Panc1 (cell line): ENCODE measurements around the gene SMIM35. TPM values are rescaled to one million over a fixed set of nuclear protein-coding genes. Genes with fewer than 3 reads are reported as not detected.

Experiments used
- ATAC-seq: fragments of 200-7000 bp; cut with Tn5 transposase; 2 replicates; pipeline ENCODE4 v1.9.1; 2020; ENCODE audit warnings: mild to moderate bottlenecking, moderate library complexity
- BruUV-seq: library from RNA; stranded (reverse); fragments of 400-500 nt; replicated peaks from 2 replicates; lab custom pipeline; 2021; lab: Mats Ljungman, UMichigan
- CTCF ChIA-PET: fragments of 300-600 bp; sonication (Branson Sonifier 250); formaldehyde crosslinking; loops from one replicate; lab custom pipeline; 2022; ENCODE audit warnings: antibody characterized with exemption; lab: Charles Lee
- POLR2A ChIA-PET: fragments of 300-600 bp; sonication (Branson Sonifier 250); formaldehyde crosslinking; loops from one replicate; lab custom pipeline; 2022; ENCODE audit warnings: antibody characterized with exemption; lab: Charles Lee
- DNase-seq: peaks from one replicate; pipeline ENCODE4 v3.0.0-alpha.2; 2010; ENCODE audit warnings: low read depth, low spot score
- H3K27ac ChIP-seq: 2 replicates; pipeline ENCODE4 v1.5.1; 2011; ENCODE audit warnings: mild to moderate bottlenecking, low read length, inconsistent platforms
- H3K27me3 ChIP-seq: fragments of 200-500 bp; sonication (Bioruptor generic); 2 replicates; pipeline ENCODE4 v1.6.0; 2014; ENCODE audit warnings: low read length, inconsistent platforms; ENCODE audit not compliant: control insufficient read depth, insufficient read depth
- H3K36me3 ChIP-seq: fragments of 200-500 bp; sonication (Bioruptor generic); 2 replicates; pipeline ENCODE4 v1.5.1; 2014; ENCODE audit warnings: inconsistent platforms, mild to moderate bottlenecking, low read length, moderate library complexity; ENCODE audit not compliant: control insufficient read depth, insufficient read depth
- H3K4me1 ChIP-seq: 2 replicates; pipeline ENCODE4 v1.5.1; 2011; ENCODE audit warnings: inconsistent platforms, mild to moderate bottlenecking, low read length, moderate library complexity; ENCODE audit not compliant: control insufficient read depth, insufficient read depth
- H3K4me3 ChIP-seq, 2 experiments: 2 replicates each; pipeline ENCODE4 v1.5.1; 2011 to 2012; ENCODE audit warnings: low read depth in 2 of 2, low read length in 2 of 2, mild to moderate bottlenecking in 2 of 2, inconsistent platforms in 1 of 2, moderate library complexity in 1 of 2
- H3K9me3 ChIP-seq: fragments of 200-500 bp; sonication (Bioruptor generic); 2 replicates; pipeline ENCODE4 v1.5.1; 2014; ENCODE audit warnings: low read depth, mild to moderate bottlenecking, inconsistent platforms, low read length, moderate library complexity; ENCODE audit not compliant: control insufficient read depth, insufficient read depth
- CTCF ChIP-seq: fragments of 450-650 bp; IDR thresholded peaks from 2 replicates; pipeline ENCODE4 v1.5.1; 2017; ENCODE audit warnings: mild to moderate bottlenecking
- POLR2AphosphoS5 ChIP-seq: IDR thresholded peaks from 2 replicates; pipeline ENCODE4 v1.6.1; 2012; ENCODE audit warnings: mild to moderate bottlenecking, low read depth, low read length, moderate library complexity
- SIN3A ChIP-seq: IDR thresholded peaks from 2 replicates; pipeline ENCODE4 v1.6.1; 2012; ENCODE audit warnings: low read depth, mild to moderate bottlenecking, low read length, moderate library complexity, borderline replicate concordance; ENCODE audit not compliant: insufficient read depth
- TCF7L2 ChIP-seq: IDR thresholded peaks from 2 replicates; pipeline ENCODE4 v1.6.1; 2011; ENCODE audit warnings: mild to moderate bottlenecking, low read depth, low read length, inconsistent platforms
- in situ Hi-C: cut with HindIII; loops from 2 replicates; pipeline ENCODE4 v1.10.0; 2016; ENCODE audit warnings: low sequenced_read_pairs, low pct_unique_long_range_greater_than_20kb
- intact Hi-C: fragments of 100-400 bp; cut with micrococcal nuclease; formaldehyde crosslinking; loops from one replicate; pipeline ENCODE4 v1.10.0; 2022; ENCODE audit not compliant: unreplicated experiment
- total RNA-seq: library from RNA; stranded (reverse); gene quantifications from one replicate; pipeline ENCODE4 v1.2.1, GENCODE V29; 2021; ENCODE audit not compliant: unreplicated experiment
- TF ChIP-seq, protein P1 (sequence below), 2 experiments: IDR thresholded peaks; 2 replicates each; pipeline ENCODE4 v1.6.1; 2011 to 2012; ENCODE audit warnings: low read depth in 2 of 2, control low read depth in 1 of 2, low read length in 1 of 2, mild to moderate bottlenecking in 1 of 2, moderate library complexity in 1 of 2; ENCODE audit not compliant: insufficient read depth in 1 of 2

Gene SMIM35
- total RNA-seq, 1 experiment from 2014 or later: not detected

DNA sequence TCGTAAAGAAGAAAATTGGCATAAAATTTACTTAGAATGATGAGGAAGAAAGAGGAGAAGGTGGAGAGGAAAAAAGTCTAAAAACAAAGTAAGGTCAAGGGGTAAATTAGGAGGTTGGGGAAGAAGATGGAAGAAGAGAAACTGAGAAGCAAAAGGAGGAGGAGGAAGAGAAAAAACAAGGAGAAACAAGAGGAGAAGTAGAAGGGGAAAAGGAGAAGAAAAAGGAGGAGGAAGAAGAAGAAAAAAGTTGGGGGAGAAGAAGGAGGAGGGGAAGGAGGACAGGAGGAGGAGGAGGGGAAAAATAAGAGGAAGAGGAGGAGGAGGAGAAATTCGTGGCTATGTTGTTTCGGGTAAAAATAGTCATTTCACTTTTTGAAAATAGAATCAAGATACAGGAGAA, 58.1 kb downstream of the SMIM35 start:
- BruUV-seq: no TSS peak

DNA sequence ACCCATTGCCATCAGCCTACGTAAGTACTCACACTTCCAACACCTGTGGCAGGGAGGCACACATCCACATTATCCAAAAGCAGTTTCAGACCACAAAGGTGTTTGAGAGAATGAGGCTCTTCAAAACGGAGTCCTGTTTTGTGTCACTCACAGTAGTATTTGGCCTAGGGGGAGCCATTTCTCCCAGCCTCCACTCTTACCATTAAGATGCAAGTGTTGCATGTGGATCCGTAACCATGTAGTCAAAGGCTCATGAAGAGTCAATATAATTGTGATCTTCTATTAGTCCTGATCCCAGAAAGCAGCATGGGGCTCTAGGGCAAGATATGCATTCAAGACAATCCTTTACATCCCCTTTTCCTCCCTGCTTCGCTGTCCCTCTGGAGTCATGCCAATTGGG, 59.1 kb downstream of the SMIM35 start:
- no peak overlapping the region for H3K27ac ChIP-seq
- no TSS peak for BruUV-seq
- no peaks in the 10 kb centered on the region for H3K36me3 ChIP-seq
- POLR2A ChIA-PET: no interaction called here
- peaks cover 12% of the 10 kb centered on the region for H3K27me3 ChIP-seq
- TF ChIP-seq CTCF: 0 out of 2 replicates have a peak, but pooled peaks have one; percentile 17
- no peak for TF ChIP-seq POLR2AphosphoS5
- TF ChIP-seq TCF7L2: no peak
- CTCF ChIA-PET: interaction anchor here (0.7 kb wide), 1 partner anchor 80 kb away, joined by 3 read pairs; no protein-coding TSS in a partner anchor
- H3K4me3 ChIP-seq: no peak overlapping the region
- ATAC-seq: no peak
- no peaks in the 10 kb centered on the region for H3K4me1 ChIP-seq
- in situ Hi-C loops: no loop called here
- H3K9me3 ChIP-seq: no peaks in the 10 kb centered on the region
- intact Hi-C loops: no loop called here
- DNase-seq: no peak

More for the DNA sequence above, 58.1 kb downstream of the SMIM35 start:
- Histone ChIP-seq H3K9me3 (no peaks in the 10 kb centered on the region), H3K4me3 (no peak overlapping the region), H3K27ac (no peak overlapping the region), H3K27me3 (peaks cover 12% of the 10 kb centered on the region), H3K4me1 (no peaks in the 10 kb centered on the region), H3K36me3 (no peaks in the 10 kb centered on the region)
- CTCF ChIA-PET: no interaction called here
- ATAC-seq: no peak
- intact Hi-C loops (no loop called here), in situ Hi-C loops (no loop called here)
- POLR2A ChIA-PET: no interaction called here
- no peak for DNase-seq
- TF ChIP-seq POLR2AphosphoS5: no peak
- no peak for TF ChIP-seq SIN3A
- TF ChIP-seq CTCF: no peak
- TF ChIP-seq, protein P1, sequence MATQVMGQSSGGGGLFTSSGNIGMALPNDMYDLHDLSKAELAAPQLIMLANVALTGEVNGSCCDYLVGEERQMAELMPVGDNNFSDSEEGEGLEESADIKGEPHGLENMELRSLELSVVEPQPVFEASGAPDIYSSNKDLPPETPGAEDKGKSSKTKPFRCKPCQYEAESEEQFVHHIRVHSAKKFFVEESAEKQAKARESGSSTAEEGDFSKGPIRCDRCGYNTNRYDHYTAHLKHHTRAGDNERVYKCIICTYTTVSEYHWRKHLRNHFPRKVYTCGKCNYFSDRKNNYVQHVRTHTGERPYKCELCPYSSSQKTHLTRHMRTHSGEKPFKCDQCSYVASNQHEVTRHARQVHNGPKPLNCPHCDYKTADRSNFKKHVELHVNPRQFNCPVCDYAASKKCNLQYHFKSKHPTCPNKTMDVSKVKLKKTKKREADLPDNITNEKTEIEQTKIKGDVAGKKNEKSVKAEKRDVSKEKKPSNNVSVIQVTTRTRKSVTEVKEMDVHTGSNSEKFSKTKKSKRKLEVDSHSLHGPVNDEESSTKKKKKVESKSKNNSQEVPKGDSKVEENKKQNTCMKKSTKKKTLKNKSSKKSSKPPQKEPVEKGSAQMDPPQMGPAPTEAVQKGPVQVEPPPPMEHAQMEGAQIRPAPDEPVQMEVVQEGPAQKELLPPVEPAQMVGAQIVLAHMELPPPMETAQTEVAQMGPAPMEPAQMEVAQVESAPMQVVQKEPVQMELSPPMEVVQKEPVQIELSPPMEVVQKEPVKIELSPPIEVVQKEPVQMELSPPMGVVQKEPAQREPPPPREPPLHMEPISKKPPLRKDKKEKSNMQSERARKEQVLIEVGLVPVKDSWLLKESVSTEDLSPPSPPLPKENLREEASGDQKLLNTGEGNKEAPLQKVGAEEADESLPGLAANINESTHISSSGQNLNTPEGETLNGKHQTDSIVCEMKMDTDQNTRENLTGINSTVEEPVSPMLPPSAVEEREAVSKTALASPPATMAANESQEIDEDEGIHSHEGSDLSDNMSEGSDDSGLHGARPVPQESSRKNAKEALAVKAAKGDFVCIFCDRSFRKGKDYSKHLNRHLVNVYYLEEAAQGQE (IDR thresholded peaks at IDR 0.05; ENCODE audit: insufficient read depth in 1 of 2, low read depth in 2 of 2, low read length in 1 of 2): no peak
- no peak for TF ChIP-seq TCF7L2
